GM19467 (cell line): ENCODE data around the gene USP35.

Experiments used
- ATAC-seq: cut with Tn5 transposase; IDR thresholded peaks from one replicate; pipeline ENCODE4 v1.9.1; 2021; ENCODE audit warnings: mild to moderate bottlenecking, moderate library complexity; ENCODE audit not compliant: unreplicated experiment

The USP35 gene

DNA sequence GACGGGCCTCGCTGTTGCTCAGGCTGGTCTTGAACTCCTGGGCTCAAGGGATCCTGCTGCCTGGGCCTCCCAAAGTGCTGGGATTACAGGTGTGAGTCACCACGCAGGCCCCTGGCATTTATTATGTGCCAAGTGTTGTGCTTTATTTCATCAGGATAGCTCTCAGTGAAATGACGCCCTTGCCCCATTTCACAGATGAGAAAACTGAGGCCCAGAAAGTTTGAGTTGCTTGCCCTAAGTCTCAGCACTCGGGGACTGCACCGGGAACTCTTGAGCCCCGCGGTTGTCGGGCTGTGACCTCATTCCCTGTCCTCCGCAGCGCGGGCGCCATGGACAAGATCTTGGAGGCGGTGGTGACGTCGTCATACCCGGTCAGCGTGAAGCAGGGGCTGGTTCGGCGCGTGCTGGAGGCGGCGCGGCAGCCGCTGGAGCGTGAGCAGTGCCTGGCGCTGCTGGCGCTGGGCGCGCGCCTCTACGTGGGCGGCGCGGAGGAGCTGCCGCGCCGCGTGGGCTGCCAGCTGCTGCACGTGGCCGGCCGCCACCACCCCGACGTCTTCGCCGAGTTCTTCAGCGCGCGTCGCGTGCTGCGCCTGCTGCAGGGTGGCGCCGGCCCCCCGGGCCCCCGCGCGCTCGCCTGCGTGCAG, 7.3 kb downstream of the USP35 start:
- ATAC-seq: no peak

DNA sequence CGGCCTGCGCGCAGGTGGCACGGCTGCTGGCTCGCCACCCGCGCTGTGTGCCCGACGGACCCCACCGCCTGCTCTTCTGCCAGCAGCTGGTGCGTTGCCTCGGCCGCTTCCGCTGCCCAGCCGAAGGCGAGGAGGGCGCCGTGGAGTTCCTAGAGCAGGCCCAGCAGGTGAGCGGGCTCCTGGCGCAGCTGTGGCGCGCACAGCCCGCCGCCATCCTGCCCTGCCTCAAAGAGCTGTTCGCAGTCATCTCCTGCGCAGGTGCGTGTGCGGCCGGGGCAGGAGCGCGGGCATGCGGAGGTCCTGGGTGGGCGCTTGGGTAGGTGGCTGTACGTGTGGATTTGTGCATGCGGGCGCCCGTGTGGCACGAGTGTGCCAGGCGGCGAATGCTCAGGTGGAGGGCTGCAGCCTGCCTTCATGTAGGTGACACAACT, 8.0 kb downstream of the USP35 start:
- no peak for ATAC-seq

DNA sequence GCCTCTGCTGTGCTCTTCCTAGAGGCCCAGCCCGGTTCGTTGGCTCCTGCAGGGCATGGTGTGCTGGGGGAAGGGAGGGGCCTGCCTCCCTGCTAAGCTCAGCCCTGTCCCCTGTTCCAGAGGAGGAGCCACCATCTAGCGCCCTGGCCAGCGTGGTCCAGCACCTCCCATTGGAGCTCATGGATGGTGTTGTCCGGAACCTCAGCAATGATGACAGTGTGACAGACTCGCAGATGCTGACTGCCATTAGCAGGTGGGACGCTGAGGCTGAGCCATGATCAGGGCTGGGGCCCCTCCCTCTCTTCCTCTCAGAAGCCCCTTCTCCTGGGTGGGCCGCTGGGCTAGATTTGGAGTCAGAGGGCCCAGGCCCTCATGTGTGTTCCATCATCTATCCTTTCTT, 9.1 kb downstream of the USP35 start:
- no peak for ATAC-seq

DNA sequence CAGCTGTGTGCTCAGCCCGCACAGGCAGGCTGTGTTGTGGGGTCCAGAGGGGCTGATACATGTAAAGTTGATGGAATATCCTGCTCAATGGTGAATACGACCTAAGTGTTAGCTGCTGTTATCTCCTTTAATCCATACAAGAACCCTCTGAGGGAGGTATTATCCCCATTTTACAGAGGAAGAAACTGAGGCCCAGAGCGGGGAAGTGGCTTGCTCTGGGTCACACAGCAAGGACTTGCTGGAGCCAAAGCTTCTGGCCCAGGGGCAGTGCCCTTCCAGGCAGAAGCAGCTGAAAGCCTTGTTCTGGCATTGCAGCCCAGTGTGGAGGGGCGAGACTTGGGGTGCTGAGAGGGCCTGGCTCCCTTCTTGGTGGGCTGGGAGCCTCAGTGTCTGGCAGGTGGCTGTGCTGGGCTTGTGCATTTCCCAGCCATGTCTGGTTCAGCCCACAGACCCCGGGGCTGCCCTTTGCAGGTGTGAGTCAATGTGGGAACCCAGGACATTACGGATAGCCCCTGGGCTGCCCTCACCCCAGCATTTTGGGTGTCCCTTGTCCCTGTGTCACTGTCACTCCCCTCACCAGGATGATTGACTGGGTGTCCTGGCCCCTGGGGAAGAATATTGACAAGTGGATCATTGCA, 10.4 kb downstream of the USP35 start:
- no peak for ATAC-seq

DNA sequence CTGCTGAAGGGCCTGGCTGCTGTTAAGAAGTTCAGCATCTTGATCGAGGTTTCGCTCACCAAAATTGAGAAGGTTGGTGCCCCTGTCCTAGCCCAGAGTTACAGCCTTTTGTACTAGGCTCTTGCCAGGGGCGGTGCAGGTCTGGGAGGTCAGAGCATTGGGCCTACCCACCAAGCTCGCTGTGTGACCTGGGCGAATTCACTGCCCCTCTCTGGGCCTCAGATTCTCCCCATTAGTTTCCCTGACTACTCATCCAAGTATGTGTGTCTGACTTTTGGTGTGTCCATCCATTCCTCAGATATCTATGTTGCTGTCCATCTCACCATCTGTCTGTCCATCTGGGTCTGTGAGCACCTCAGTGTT, 10.9 kb downstream of the USP35 start:
- no peak for ATAC-seq

DNA sequence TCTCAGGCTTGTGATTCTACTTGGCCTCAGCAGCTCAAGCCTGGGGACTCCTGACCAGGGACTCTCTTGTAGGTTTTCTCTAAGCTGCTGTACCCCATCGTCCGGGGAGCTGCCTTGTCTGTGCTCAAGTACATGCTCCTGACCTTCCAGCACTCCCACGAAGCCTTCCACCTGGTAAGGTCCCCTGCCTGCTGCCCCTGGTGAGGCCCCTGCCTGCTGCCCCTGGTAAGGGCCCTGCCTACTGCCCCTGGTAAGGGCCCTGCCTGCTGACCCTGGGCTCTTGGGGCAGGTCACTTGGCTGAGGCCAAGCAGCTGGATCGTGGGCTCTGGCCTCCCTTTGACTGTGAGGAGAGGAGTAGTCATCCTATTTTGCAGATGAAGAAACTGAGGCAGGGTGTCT, 11.3 kb downstream of the USP35 start:
- ATAC-seq: no peak

DNA sequence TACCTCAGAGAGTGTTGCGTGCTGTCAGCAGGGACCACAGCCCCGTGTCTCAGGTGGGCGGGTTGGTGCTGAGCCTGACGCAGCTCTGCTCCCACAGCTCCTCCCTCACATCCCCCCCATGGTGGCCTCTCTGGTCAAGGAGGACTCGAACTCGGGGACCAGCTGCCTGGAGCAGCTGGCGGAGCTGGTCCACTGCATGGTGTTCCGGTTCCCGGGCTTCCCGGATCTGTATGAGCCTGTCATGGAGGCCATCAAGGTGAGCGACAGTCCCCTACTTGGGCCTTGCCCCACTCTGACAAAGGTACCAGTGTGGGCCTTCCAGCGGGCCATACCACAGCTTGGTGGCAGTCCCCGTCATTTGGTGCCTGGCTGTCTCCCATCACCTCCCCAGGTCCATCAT, 11.8 kb downstream of the USP35 start:
- no peak for ATAC-seq

DNA sequence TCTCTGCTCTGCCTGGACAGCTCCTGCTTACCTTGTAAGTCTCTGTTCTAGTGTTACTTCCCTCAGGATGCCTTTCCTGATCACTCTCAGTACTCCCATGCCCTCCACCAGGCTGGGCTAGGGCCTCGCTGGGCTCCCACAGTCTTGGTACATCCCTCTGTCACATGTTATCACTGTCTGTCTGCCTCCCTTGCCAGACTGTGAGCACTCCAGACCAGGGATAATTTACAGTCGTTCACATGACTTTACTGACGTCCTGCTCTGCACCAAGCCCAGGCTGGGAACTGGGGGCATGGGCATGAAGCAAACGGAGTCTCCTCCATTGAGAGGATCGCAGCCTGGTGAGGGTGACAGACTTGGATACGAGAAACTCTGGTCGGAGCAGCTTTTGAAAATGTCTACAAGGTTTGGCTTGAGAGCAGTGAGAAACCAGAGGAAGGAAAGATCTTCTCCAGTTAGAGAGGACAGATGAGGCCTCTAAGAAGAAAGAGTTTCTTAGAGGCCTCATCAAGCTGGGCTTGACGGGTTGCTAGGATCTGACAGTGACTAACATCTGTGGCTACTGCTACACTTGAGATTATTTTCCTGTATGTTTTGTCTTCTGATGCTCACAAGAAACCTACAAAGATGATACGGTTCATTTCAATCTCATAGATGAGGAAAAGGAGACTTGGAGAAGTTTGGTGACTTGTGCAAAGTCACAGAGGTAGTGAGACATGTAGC, 12.5 kb downstream of the USP35 start:
- no peak for ATAC-seq

DNA sequence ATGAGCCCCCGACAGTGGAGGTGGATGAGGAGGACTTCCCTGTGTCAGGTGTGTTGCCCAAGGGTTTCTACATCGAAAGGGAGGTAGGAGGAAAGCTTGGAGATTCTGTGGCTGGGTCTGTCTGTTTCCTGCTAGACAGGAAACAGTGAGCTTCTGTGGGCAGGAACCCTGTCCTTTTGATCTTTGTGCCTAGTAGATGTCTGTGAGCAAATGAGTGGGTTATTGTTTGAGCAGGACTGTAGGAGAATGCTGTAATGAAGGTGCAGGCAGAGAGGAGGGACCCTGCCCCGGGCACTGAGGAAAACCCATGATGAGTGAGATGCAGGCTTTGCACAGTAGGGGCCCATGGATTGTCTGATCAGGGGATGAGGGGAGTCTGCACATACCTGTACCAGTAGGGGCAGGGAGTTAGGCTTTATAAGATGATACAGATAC, 14.0 kb downstream of the USP35 start:
- ATAC-seq: no peak

DNA sequence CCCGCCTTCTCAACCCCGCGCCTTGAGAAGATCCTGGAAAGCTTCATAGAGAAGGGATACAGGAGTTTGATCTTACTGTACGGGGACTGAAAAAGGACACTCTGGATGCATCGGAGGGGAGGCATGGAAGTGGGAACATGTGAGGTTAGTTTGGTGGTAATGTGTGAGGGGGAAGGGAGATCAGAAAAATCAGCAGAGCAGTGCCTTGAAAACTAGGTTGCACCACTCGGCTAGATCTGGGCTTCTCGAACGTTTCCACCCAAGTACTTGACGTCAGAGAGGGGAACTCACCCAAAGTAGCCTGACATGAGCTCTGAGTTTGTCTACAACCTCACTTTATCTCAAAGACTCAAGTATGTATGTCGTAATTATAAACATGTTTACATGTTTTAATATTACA, 14.5 kb downstream of the USP35 start:
- ATAC-seq: no peak

DNA sequence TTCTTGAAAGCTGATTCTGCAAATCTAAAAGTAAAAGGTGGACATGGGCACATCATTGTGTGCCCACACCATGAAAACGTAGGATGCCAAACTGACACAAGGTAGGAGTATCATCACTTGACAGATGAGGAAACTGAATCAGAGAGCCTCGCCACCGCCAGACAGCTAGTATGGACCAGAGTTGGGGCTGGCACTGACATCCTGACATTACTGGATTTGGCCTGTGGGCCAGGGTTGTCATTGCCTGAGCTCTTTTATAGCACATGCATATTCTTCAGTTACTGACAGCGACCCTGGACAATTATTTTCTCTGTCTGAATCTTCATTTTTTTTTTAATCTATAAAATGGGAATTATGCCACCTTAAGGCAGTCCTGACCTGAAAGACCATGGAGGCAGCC, 16.5 kb downstream of the USP35 start:
- no peak for ATAC-seq

DNA sequence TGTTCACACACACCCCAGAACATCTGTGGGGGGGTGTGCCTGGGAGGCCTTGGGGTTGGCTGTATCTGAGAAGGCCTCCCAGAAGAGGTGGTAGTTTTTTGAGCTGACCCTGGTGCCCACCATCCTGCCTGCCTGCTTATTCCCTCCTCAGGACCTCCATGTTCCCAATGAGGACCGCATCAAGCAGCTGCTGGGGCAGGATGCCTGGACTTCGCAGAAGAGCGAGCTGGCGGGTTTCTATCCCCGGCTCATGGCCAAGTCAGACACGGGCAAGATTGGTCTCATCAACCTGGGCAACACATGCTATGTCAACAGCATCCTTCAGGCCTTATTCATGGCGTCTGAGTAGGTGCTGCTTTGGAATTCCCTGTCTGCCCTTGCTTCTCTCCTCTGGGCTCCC, 17.0 kb downstream of the USP35 start:
- no peak for ATAC-seq

DNA sequence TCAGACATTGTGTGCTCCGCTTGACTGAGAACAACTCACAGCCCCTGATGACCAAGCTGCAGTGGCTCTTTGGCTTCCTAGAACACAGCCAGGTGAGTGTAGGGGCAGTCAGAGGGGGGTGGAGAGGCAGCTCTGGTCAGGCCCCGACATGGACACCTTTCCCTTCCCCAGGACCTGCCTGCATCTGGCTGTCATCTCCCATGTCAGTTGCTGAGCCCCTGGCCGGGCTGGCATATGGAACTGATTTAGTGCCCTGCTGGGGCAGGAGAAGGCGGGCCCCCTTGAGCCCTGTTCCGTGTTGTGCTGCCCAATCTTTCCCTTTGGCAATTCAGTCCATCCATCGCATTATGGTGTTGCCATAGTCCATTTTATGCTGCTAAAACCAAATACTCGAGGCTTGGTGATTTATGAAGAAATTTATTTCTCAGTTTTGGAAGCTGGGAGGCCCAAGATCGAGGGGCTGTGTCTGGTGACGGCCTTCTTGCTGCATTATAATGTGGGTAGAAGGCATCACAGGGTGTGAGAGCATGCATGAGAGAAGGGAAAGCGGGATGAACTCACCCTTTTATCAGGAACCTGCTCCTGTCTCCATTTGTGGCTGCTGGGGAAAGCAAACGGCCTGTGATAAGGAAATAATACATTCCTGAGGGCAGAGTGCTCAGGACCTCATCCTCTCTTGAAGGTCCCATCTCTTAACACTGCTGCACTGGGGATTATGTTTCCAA, 19.0 kb downstream of the USP35 start:
- no peak for ATAC-seq

DNA sequence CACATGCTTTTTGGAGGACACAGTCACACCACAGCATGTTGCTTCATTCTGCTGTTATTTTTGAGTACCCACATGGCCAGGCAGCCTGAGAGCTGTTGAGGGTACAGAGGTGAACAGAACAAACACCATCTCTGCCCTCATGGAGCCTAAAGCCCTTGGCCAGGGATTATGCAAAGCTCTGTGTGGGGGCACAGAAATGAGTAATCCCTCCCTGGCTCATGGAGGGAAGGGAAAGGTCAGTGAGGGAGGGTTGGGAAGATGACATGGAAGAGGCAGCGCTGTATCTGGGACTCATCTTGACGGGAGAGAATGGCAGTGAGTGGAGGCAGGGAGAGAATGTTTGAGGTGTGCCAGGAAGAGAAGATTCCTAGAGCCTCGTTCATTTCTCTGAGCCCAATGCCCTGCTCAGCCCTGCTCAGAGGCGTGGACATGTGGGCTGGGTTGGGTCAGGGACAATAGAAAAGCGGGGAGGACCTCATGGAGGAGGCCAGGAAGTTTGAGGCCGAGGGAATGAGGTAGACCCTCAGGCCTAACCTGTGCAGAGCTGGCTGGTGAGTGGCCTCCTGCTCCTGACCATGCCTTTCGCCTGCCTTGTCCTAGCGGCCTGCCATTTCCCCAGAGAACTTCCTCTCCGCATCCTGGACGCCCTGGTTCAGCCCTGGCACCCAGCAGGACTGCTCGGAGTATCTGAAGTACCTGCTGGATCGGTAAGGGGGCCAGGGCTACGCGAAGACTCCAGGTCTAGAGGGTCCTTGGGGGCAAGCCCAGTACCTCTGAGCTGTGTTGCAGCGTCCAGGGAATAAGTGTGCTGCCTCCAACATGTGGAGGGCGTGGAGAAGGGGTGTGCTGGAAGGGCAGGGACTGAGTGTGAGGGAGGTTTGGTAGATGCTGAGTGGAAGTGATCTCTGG, 19.8 kb downstream of the USP35 start:
- ATAC-seq: no peak

DNA sequence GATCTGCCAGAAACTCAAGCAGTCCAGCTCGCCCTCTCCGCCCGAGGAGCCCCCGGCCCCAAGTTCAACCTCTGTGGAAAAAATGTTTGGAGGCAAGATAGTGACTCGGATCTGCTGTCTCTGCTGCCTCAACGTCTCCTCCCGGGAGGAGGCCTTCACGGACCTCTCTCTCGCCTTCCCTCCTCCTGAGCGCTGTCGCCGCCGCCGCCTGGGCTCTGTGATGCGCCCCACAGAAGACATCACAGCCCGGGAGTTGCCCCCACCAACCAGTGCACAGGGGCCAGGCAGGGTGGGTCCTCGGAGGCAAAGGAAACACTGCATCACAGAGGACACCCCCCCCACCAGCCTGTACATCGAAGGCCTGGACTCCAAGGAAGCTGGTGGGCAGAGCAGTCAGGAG, 20.8 kb downstream of the USP35 start:
- no peak for ATAC-seq

DNA sequence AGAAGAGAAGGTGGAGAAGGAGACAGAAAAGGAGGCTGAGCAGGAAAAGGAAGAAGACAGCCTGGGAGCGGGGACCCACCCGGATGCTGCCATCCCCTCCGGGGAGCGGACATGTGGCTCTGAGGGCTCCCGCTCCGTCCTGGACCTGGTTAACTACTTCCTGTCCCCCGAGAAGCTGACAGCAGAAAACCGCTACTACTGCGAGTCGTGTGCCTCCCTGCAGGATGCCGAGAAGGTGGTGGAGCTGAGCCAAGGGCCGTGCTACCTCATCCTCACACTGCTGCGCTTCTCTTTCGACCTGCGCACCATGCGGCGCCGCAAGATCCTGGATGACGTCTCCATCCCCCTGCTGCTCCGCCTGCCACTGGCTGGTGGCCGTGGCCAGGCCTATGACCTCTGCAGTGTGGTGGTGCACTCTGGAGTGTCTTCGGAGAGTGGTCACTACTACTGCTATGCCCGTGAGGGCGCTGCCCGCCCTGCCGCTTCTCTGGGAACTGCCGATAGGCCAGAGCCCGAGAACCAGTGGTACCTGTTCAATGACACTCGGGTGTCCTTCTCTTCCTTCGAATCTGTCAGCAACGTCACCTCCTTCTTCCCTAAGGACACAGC, 21.4 kb downstream of the USP35 start:
- no peak for ATAC-seq

DNA sequence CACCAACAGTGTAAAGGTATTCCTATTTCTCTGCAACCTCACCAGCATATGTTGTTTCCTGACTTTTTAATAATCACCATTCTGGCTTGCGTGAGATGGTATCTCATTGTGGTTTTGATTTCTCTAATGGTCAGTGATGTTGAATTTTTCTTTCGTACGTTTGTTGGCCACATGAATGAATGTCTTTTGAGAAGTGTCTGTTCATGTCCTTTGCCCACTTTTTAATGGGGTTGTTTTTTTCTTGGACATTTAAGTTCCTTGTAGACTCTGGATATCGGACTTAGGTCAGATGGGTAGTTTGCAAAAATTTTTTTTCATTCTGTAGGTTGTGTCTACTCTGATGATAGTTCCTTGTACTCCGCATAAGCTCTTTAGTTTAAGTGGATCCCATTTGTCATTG, 22.8 kb downstream of the USP35 start:
- no peak for ATAC-seq

DNA sequence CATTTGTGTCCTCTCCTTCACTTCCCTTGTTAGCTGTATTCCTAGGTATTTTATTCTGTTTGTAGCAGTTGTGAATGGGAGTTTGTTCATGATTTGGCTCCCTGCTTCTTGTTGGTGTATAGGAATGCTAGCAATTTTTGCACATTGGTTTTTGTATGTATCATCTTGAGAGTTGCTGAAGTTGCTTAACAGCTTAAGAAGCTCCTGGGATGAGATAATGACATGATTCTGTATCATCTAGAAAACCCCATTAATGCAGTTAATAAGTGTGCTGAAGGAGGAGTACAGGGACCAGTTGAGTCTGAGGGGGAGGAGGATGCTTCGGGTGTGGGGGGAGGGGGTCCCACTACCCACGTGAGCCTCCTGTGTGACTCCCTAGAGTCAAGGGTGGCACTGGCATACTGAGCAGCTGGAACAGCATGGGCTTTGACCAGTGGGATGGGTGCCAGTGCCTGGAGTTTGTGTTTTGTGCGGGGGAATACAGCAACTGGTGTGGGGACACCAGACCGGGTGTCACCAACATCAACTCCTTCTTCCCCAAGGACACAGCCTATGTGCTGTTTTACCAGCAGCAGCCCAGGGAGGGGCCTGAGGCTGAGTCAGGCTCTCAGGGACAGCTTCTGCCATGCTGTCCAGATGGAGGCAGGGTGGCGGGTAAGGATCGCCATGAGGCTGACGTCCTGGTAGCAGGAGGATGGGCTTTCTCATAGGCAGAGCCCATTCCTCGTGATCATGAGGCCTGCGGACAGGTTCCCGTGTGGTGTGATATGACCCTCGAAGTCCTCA, 24.1 kb downstream of the USP35 start:
- no peak for ATAC-seq

DNA sequence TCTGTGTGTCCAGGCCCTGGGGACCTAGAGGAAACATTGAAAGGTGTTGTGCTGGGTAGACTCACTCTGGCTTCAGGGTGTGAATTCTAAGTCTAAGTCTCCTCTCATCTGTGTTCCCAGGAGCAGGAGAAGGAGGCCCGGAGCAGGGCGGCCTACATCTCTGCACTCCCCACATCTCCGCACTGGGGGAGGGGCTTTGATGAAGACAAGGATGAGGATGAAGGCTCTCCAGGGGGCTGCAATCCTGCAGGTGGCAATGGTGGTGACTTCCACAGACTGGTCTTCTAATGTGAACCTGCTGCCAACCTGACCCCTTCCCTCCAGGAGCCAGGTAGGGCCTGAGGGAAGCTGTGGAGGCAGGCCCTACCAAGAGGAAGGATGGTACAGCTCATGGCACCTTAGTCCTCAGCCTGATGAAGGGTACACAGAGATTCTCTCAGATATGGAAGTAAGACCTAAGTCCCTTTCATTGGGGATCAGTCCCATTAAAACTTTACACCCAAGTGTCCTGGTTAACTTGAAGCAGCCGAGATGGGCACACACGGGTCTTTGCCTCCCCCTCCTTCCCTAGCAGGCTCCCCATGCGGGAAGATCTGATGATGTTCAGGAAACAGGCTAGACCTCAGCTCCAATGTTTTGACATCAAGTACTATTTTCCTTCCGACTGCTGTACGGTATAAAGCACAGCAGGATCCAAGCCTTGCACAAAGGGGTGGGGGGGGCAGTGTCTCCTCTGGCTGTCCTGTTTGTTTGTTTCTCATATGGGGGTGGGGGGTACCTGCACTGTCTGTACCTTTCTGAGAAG, 25.0 kb downstream of the USP35 start:
- ATAC-seq: no peak
